Inflammatory macrophage (primary cell): Measurements from ENCODE around the gene RTP5.

Source experiments
- DNase-seq, 2 donors: peaks; one replicate each; pipeline ENCODE4 v3.0.0-alpha.2; 2020 to 2022

RTP5 gene

GRCh38 chr2:241844066-241844728 lies 25.3 kb upstream of the RTP5 start:
- DNase-seq = peak; percentile 54 to 72

- DNase-seq = no peak
Observed at GRCh38 chr2:241844831-241845578, 24.5 kb upstream of the RTP5 start.

GRCh38 chr2:241846406-241846805 lies 23.1 kb upstream of the RTP5 start:
- no peak for DNase-seq

- no peak for DNase-seq
Observed at GRCh38 chr2:241848761-241849615, 20.5 kb upstream of the RTP5 start.

GRCh38 chr2:241849616-241850543 lies 19.6 kb upstream of the RTP5 start:
- no peak for DNase-seq

- no peak for DNase-seq
Observed at GRCh38 chr2:241850544-241851324, 18.8 kb upstream of the RTP5 start.

GRCh38 chr2:241851325-241852115 lies 18.0 kb upstream of the RTP5 start:
- no peak for DNase-seq

GRCh38 chr2:241852116-241852980 lies 17.2 kb upstream of the RTP5 start:
- DNase-seq = no peak

- DNase-seq = no peak
Observed at GRCh38 chr2:241852981-241853631, 16.4 kb upstream of the RTP5 start.

- peak; percentile 29 to 55 for DNase-seq
Observed at GRCh38 chr2:241853651-241854341, 15.7 kb upstream of the RTP5 start.

- DNase-seq = no peak
Observed at GRCh38 chr2:241854342-241855244, 14.9 kb upstream of the RTP5 start.

- no peak for DNase-seq
Observed at GRCh38 chr2:241855245-241855887, 14.2 kb upstream of the RTP5 start.

GRCh38 chr2:241855888-241856422 lies 13.6 kb upstream of the RTP5 start:
- DNase-seq = no peak

GRCh38 chr2:241857041-241857541 lies 12.4 kb upstream of the RTP5 start:
- no peak for DNase-seq

- no peak for DNase-seq
Observed at GRCh38 chr2:241857572-241858121, 11.9 kb upstream of the RTP5 start.
